H1 (cell line): Measurements from ENCODE around the gene DHPS. TPM values are rescaled to one million over a fixed set of nuclear protein-coding genes. Genes with fewer than 3 reads are reported as not detected.

Experiments
- CBX8 ChIP-seq: fragments of 300-800, 300-1000 bp; sonication (generic); IDR thresholded peaks from 2 replicates; pipeline ENCODE4 v1.7.1; 2016; ENCODE audit warnings: low read depth, low read length, borderline replicate concordance
- PHF8 ChIP-seq: fragments of 200-600 bp; sonication (generic); conservative IDR thresholded peaks from 2 replicates; pipeline ENCODE4 v1.7.1; 2012; ENCODE audit warnings: low read depth, mild to moderate bottlenecking, inconsistent platforms, low read length, moderate library complexity
- SIN3A ChIP-seq, 2 experiments: IDR thresholded peaks in 1 of 2; conservative IDR thresholded peaks in 1 of 2; 2 replicates each; pipeline ENCODE4 v1.6.1; 2011 to 2012; ENCODE audit warnings: low read length in 2 of 2, improper control_type of control experiment in 1 of 2, low read depth in 1 of 2, mild to moderate bottlenecking in 1 of 2
- TCF12 ChIP-seq: IDR thresholded peaks from 2 replicates; pipeline ENCODE4 v1.6.1; 2011; ENCODE audit warnings: low read depth, mild to moderate bottlenecking, low read length
- polyA plus RNA-seq, 7 experiments: library from polyadenylated mRNA; depleted of rRNA in 3 of 7; stranded (reverse) in 5 of 7; unstranded in 2 of 7; fragments of >200 nt in 5 of 7; fragments of 200-250 nt in 2 of 7; gene quantifications; 1 replicate in 5 of 7; 2 replicates in 1 of 7; 4 replicates in 1 of 7; pipeline versions ENCODE4 v1.2.1 to v1.2.3, GENCODE V29; 2011 to 2013; ENCODE audit warnings: missing spikeins in 2 of 7, mixed read lengths in 2 of 7
- total RNA-seq: library from RNA; stranded (reverse); fragmentation: NEBNext Ultra II Directional; extraction: Animal tissue kit (Norgen Biotek cat#: 25700); gene quantifications from 2 replicates; pipeline ENCODE4 v1.2.1, GENCODE V29; 2021

The DHPS gene
- total and polyA plus RNA-seq, 2 of the 8 experiments (the other 6 are each of a cell fraction or from before 2014, with no cell fraction given) = 86.6 to 99.6 TPM

DNA sequence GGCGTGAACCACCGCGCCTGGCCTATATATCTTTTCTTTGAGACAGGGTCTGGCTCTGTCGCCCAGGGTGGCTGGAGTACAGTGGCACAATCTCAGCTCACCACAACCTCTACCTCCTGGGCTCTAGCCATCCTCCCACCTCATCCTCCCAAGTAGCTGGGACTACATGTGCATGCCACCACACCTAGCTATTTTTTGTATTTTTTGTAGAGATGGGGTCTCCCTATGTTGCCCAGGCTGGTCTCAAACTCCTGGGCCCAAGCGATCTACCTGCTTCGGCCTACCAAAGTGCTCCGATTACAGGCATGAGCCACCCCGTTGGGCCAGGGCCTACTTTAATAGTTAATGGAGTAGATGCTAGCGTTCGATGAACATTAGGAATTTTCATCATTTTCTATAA, 38.6 kb upstream of the DHPS start (continued):
- no peak for TF ChIP-seq SIN3A (conservative IDR thresholded peaks at IDR 0.05 in 1 of 2, IDR thresholded peaks at IDR 0.05 in 1 of 2; ENCODE audit: low read depth in 1 of 2, low read length in 2 of 2)
- no peak for TF ChIP-seq TCF12
- TF ChIP-seq CBX8 = no peak
- no peak for TF ChIP-seq PHF8
